HG03045 (cell line): ENCODE measurements around the gene FAH.
"Not testable (repeated sequence)": the region's sequence is repeated elsewhere in the genome, so short reads cannot be mapped to it uniquely, and the experiment has no call there.

Experiments used
- ATAC-seq: cut with Tn5 transposase; IDR thresholded peaks from one replicate; pipeline ENCODE4 v1.9.1; 2021; ENCODE audit warnings: mild to moderate bottlenecking, moderate library complexity; ENCODE audit not compliant: unreplicated experiment

The FAH gene

DNA sequence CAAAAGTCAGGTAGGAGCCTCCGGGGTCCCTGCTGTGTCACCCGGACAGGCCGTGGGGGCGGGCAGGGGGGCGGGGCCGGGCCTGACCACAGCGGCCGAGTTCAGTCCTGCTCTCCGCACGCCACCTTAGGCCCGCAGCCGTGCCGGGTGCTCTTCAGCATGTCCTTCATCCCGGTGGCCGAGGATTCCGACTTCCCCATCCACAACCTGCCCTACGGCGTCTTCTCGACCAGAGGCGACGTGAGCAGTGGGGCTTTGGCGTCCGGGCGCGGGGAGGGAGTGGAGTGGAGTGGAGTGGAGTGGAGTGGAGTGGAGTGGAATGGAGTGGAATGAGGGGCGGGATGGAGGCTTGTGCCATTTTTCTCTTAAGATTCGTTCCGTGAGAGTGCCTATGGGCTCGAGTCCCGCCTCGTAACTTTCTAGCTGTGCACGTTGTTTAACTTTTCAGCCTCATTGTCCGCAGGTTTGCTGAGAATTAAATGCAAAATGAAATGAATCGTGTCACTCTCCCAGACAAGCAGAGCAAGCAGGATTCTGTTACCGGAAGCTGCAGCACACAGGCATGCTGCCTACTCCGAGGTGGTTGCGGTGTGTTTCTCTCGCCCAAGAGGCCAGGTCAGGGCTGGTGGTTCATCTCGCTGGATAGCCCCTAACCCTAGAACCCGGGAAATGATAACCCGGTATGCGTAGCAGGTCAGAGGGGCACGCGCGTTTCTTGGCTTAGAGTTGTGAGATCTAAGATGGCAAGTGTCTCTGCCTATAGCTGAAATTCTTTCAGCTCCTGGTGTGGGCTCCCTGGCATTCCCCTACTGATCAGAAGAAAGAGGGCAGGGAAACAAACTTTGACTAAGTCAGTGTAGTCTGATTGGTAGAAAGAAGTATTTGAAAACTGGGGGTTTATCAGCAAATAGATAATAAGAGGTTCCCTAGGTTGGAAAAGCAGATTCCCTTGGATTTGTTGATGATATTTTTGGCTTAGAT lies at the start of gene FAH:
TSS of gene FAH (plus strand) at position 104 of the 981 bp plus-strand sequence. CDS start at position 160, 56 bp downstream.
- peak; percentile 57 for ATAC-seq

- no peak for ATAC-seq
These were observed 47.6 kb upstream of the FAH start for GRCh38 chr15:80105193-80105592.

DNA sequence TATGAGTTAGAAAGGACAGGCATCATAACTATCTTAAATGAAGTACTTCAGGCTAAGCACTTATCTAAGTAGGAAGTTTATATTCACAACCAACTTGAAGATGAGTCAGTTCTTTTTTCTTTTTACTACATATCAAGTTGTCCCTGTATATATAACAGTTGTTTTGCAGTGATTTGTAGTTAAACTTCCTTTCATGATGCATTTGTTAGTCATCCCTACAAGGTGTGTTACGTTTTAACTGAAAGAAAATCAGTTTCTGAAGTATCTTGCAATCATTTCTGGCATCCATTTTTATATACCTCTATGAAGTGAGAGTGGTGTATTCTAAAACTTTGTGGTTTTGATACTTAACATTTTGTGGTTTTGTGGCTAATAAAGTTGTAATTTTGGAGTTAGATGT lies 47.2 kb upstream of the FAH start:
- no peak for ATAC-seq

GRCh38 chr15:80106051-80106450 lies 46.7 kb upstream of the FAH start:
- no peak for ATAC-seq

- no peak for ATAC-seq
These were observed 45.6 kb upstream of the FAH start for GRCh38 chr15:80107204-80107603.

- ATAC-seq: no peak
These were observed 45.0 kb upstream of the FAH start for GRCh38 chr15:80107774-80108173.

GRCh38 chr15:80109388-80109787 lies 43.4 kb upstream of the FAH start:
- ATAC-seq: no peak

DNA sequence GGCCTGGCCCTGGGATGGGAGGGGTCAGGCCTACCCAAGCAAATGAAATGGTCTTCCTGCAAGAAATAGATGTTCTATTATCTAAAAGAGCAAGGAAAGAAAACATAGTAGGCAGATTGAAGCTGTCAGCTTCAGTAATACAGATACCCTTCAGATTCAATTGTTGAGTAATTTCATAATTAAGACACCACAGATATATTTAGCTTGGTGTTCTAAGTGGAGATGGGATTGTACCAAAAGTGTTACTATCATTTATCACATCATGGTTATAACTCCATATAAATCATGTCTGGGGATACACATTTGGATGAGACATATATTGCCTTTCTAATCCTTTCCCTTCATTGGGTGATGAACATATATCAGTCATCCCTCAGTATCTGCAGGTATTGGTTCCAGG lies 41.9 kb upstream of the FAH start:
- no peak for ATAC-seq

DNA sequence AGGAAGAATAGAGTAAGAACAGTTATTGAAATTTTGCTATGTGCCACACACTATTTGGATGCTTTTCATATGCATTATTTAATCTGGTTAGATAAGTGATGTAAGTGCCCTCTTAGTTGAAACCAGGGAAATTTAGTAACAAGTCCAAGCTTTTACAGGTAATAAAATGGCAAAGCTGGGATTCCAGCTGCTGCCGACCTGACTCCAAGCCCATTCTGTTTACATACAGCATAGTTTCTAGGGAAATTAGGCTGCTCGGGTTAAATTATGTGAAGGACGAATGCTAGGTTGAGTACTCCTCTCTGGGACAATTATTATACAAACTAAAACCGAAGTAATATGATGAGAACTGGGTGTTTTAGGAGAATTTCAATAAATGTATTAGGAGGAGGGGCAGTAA lies 38.7 kb upstream of the FAH start:
- no peak for ATAC-seq

DNA sequence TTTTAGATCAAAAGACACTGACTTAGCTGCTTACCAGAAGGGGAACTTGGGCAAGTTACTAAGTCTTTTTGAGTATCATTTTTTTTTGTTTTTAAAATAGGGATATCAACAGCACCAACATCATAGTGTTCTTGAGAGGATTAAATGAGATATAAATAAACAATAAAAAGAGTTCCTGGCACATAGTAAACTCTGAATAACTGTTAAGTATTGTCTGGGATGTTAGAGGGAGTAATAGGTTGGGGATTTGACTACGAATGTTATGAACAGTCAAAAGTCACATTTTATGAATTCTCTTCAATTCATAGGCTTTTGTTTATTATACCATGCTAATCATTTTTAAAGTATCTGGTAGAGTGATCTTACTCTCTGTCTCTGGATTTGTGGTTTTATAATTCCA lies 37.8 kb upstream of the FAH start:
- ATAC-seq: no peak

- ATAC-seq: no peak
These were observed 33.8 kb upstream of the FAH start for GRCh38 chr15:80118956-80119355.

DNA sequence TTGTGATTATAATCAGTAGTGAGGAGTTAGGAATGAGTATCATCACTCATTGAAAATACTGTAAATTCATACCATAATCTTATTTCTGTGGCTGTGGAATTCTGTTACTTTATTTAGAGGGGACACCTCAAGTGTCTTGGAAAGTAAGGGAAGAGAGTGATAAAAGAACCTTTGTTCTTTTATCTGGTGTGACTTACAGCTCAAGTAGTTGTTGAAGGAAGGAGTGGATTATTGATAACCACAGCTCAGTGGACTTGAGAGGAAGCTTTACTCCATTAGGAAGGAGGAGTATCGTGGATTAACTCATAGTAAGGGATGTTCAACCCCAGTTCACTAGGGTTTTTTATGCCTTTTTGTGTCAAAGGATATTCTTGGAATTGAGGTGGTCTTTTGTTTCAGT lies 32.2 kb upstream of the FAH start:
- no peak for ATAC-seq

DNA sequence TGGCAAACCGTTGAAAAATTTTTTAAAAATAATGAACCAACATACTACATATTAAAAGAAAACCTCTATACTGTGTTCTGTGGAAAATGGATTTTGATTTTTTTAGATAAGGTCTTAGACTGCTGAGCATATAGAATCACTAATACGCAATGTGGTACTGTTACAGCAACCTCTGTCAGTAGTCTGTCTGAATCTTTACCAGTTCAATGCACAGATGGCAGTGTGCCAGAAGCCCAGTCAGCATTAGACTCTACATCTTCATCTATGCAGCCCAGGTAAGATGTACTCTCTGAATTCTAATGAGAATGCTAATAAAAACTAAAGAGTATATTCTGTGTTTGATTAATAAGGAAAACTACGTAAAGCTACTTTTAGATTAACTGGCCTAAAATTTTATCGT lies 31.3 kb upstream of the FAH start:
- ATAC-seq: no peak

DNA sequence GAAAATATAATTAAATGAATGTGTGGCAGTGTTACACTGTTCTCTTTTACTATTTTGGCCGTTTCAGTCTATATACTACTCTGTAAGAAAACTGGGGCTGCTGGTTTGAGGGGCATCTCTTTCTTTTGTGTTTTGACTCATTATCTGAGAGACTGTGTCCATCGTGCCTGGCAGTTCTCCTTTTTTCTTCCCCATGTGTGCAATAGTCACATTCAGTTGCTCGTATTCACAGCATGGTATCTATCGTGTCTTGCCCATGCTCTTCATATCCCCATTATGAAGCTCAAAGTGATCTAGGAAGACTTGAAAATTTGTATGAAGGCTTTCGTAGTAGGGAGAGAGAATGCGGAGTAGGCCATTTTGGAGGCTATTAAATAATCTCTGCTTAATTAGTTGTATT lies 29.8 kb upstream of the FAH start:
- no peak for ATAC-seq

- not testable (repeated sequence) for ATAC-seq
These were observed 25.5 kb upstream of the FAH start for GRCh38 chr15:80127253-80127652.

DNA sequence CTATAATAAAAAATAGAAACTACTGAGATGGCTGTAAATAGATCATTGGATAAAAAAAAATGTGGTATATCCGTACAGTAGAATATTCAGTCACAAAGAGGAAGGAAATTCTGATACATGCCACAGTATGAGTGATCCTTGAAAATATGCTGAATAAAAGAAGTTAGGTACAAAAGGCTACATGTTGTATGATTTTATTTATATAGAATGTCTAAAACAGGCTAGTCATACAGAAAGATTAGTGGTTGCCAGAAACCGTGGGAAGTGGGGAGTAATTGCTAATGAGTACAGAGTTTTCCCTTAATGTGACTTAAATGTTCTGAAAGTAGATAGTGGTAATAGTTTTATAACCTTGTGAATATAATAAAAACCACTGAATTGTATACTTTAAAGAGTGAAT lies 24.9 kb upstream of the FAH start:
- ATAC-seq: no peak

GRCh38 chr15:80132382-80132781 lies 20.4 kb upstream of the FAH start:
- ATAC-seq: no peak

- no peak for ATAC-seq
These were observed 15.9 kb upstream of the FAH start for GRCh38 chr15:80136854-80137253.

DNA sequence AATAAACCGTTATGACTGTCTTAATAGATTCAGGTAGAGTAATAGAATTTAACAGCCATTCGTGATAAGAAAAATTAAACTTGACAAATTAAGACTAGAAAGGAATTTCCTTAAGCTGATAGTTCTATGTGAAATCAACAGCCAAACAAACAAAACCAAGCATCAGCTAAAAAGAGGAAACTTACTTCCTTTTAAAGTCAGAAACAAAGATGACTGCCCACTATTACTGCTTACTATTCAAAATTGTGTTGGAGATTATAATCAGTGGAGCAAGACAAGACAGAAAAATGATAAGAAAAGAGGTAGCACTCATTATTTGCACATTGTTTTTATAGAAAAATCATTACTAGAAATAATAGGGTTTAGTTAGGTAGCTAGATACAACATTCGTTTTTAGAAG lies 13.8 kb upstream of the FAH start:
- ATAC-seq: no peak

DNA sequence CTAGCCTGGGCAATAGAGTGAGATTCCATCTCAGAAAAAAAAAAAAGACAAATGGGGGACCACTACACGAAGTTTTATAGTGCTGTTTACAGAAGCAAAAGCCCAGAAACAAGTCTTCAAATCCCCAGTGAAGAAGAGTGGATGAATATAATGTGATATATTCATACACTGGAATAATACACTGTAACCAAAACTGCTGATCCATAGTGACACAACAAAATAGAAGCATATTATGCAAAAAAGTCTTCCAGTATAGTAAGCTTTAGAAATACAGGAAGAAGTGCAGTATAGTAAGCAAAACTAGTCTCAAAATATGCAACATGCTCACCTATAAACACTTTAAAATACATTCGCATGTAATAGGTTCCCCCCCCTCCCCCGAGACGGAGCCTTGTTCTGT lies 11.9 kb upstream of the FAH start:
- no peak for ATAC-seq

- ATAC-seq: no peak
These were observed 10.7 kb upstream of the FAH start for GRCh38 chr15:80141916-80142598.

DNA sequence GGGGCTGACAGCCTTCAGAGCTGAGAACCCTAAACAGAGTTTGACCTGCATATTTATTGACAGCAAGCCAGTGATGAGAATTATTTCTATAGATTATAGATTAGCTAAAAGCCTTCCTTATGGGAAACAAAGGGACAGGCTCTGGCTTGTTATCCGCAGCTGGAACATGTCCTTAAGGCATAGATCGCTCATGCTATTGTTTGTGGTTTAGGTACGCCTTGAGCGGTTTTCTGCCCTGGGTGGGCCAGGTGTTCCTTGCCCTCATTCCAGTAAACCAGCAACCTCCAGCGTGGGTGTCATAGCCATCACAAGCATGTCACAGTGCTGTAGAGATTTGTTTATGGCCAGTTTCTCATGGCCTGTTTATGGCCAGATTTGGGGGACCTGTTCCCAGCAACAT lies 10.2 kb upstream of the FAH start:
- no peak for ATAC-seq
